ENCODE measurements around the gene DOP1A.

The DOP1A gene

GRCh38 chr6:83098589-83098988 lies 31.1 kb downstream of the DOP1A start:
- TF ChIP-seq ZFX (IDR thresholded peaks at IDR 0.05; ENCODE audit: borderline replicate concordance): no peak
- TF ChIP-seq, protein P1, sequence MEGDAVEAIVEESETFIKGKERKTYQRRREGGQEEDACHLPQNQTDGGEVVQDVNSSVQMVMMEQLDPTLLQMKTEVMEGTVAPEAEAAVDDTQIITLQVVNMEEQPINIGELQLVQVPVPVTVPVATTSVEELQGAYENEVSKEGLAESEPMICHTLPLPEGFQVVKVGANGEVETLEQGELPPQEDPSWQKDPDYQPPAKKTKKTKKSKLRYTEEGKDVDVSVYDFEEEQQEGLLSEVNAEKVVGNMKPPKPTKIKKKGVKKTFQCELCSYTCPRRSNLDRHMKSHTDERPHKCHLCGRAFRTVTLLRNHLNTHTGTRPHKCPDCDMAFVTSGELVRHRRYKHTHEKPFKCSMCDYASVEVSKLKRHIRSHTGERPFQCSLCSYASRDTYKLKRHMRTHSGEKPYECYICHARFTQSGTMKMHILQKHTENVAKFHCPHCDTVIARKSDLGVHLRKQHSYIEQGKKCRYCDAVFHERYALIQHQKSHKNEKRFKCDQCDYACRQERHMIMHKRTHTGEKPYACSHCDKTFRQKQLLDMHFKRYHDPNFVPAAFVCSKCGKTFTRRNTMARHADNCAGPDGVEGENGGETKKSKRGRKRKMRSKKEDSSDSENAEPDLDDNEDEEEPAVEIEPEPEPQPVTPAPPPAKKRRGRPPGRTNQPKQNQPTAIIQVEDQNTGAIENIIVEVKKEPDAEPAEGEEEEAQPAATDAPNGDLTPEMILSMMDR (IDR thresholded peaks at IDR 0.05): no peak
- no peak overlapping the region for H3K27ac ChIP-seq

- no peak overlapping the region for H3K27ac ChIP-seq
- TF ChIP-seq ZFX (IDR thresholded peaks at IDR 0.05; ENCODE audit: borderline replicate concordance): no peak
- TF ChIP-seq, protein P1 (IDR thresholded peaks at IDR 0.05): no peak
These were observed 40.9 kb downstream of the DOP1A start for GRCh38 chr6:83108378-83108777.

DNA sequence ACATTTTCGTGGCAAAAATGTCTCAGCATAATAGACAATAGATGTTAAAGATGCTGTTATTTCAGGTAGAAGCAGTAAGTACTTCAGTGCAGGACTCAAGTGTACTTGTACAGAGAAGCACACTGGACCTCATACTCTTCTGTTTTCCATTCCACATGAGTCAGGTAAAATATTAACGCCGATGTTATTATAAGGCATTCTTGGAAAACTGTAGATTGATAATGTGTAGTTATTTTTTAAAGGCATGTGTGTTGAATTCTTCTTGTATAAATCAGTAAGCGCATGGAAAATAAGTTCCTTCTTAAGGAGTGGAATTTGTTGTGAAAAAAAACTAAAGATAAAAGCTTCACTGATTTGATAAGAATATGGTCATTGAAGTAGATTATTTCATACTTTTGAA lies 45.8 kb downstream of the DOP1A start:
- TF ChIP-seq ZFX (IDR thresholded peaks at IDR 0.05; ENCODE audit: borderline replicate concordance): no peak
- TF ChIP-seq, protein P1 (IDR thresholded peaks at IDR 0.05): no peak
- no peak overlapping the region for H3K27ac ChIP-seq

- TF ChIP-seq, protein P1 (IDR thresholded peaks at IDR 0.05): no peak
- TF ChIP-seq ZFX (IDR thresholded peaks at IDR 0.05; ENCODE audit: borderline replicate concordance): no peak
- H3K27ac ChIP-seq: no peak overlapping the region
These were observed 46.7 kb downstream of the DOP1A start for GRCh38 chr6:83114164-83114563.

- H3K27ac ChIP-seq: no peak overlapping the region
- TF ChIP-seq, protein P1 (IDR thresholded peaks at IDR 0.05): no peak
- TF ChIP-seq ZFX (IDR thresholded peaks at IDR 0.05; ENCODE audit: borderline replicate concordance): no peak
These were observed 50.3 kb downstream of the DOP1A start for GRCh38 chr6:83117802-83118201.

DNA sequence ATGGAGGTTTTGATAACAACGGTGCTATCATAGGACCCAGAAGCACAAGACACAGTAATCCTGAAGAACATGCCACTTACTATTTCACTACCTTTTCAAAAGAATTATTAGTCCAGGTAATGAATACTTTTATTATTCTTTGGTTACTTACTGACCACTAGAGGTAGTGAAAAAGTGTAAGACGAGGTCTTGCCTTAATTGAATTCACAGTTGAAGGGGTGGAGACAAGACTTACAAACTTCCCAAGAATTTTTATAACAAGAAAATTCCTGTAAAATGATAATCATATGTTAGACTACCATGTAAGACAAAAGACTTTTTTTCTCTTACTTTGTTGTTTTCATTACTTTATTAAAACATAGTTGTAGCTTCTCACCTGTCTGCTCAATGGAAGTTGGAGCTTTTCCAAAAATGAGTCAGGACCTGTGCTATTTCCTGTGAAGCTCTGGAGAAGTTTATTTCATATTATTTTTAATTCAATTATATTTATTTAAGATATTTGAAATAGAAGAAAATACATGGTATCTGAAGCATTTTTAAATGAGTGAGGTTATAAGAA lies 52.4 kb downstream of the DOP1A start:
- TF ChIP-seq, protein P1 (IDR thresholded peaks at IDR 0.05): no peak
- TF ChIP-seq ZFX (IDR thresholded peaks at IDR 0.05; ENCODE audit: borderline replicate concordance): no peak
- H3K27ac ChIP-seq: no peak overlapping the region

GRCh38 chr6:83124553-83124952 lies 57.1 kb downstream of the DOP1A start:
- no peak for TF ChIP-seq ZFX (IDR thresholded peaks at IDR 0.05; ENCODE audit: borderline replicate concordance)
- TF ChIP-seq, protein P1 (IDR thresholded peaks at IDR 0.05): no peak
- H3K27ac ChIP-seq: no peak overlapping the region

All from 22Rv1 (cell line).